NCI-H82 (cell line): ENCODE data around the gene PDSS2.

ENCODE experiments used
- DNase-seq: peaks from one replicate; lab custom pipeline; 2025; lab: John Stamatoyannopoulos, UW

Gene PDSS2

GRCh38 chr6:107361753-107362604, 97.4 kb downstream of the PDSS2 start:
- DNase-seq = no peak

GRCh38 chr6:107360476-107360875, 98.9 kb downstream of the PDSS2 start:
- no peak for DNase-seq

GRCh38 chr6:107357842-107358241, 101.5 kb downstream of the PDSS2 start:
- DNase-seq = no peak

GRCh38 chr6:107357031-107357430, 102.3 kb downstream of the PDSS2 start:
- no peak for DNase-seq

GRCh38 chr6:107355659-107356058, 103.7 kb downstream of the PDSS2 start:
- DNase-seq = no peak

GRCh38 chr6:107354451-107354850, 104.9 kb downstream of the PDSS2 start:
- peak; percentile 10 for DNase-seq

GRCh38 chr6:107353773-107354382, 105.5 kb downstream of the PDSS2 start:
- no peak for DNase-seq

- no peak for DNase-seq
These were observed 111.1 kb downstream of the PDSS2 start for GRCh38 chr6:107348224-107348623.

GRCh38 chr6:107345393-107345792, 114.0 kb downstream of the PDSS2 start:
- no peak for DNase-seq

GRCh38 chr6:107344981-107345380, 114.4 kb downstream of the PDSS2 start:
- no peak for DNase-seq

- peak; percentile 49 for DNase-seq
These were observed 115.0 kb downstream of the PDSS2 start for GRCh38 chr6:107344383-107344782.

GRCh38 chr6:107342144-107342543, 117.2 kb downstream of the PDSS2 start:
- DNase-seq = no peak

GRCh38 chr6:107340881-107341280, 118.5 kb downstream of the PDSS2 start:
- DNase-seq = peak; percentile 99

- no peak for DNase-seq
These were observed 122.1 kb downstream of the PDSS2 start for GRCh38 chr6:107337191-107337741.

- DNase-seq = no peak
These were observed 125.3 kb downstream of the PDSS2 start for GRCh38 chr6:107334026-107334425.

- DNase-seq = peak; percentile 30
These were observed 125.9 kb downstream of the PDSS2 start for GRCh38 chr6:107333491-107333890.

GRCh38 chr6:107331409-107332386, 127.7 kb downstream of the PDSS2 start:
- no peak for DNase-seq

GRCh38 chr6:107330168-107330567, 129.2 kb downstream of the PDSS2 start:
- DNase-seq = no peak

- DNase-seq = no peak
These were observed 130.1 kb downstream of the PDSS2 start for GRCh38 chr6:107329063-107329860.

GRCh38 chr6:107328081-107328480, 131.3 kb downstream of the PDSS2 start:
- no peak for DNase-seq

- DNase-seq = no peak
These were observed 136.1 kb downstream of the PDSS2 start for GRCh38 chr6:107323133-107323785.
